Tibial nerve (tissue), 4 donors: ENCODE data around the gene ATP2C1. TPM values are rescaled to one million over a fixed set of nuclear protein-coding genes. Genes with fewer than 3 reads are reported as not detected.

Source experiments
- DNase-seq, 2 donors: peaks; one replicate each; pipeline ENCODE4 v3.0.0-alpha.2; 2019; ENCODE audit warnings: low spot score in 2 of 2
- H3K27ac ChIP-seq, 4 donors: fragments of 200-600 bp; sonication (generic) in 3 of 4; one replicate each; pipeline ENCODE4 v1.5.1; 2017 to 2019; ENCODE audit warnings: mild to moderate bottlenecking in 1 of 4
- H3K27me3 ChIP-seq, 2 donors: fragments of 200-600 bp; sonication (generic) in 1 of 2; one replicate each; pipeline versions ENCODE4 v1.5.1 to v1.6.0; 2017 to 2019
- H3K36me3 ChIP-seq, 3 donors: fragments of 200-600 bp; sonication (generic); one replicate each; pipeline ENCODE4 v1.5.1; 2018 to 2019
- H3K4me1 ChIP-seq, 4 donors: fragments of 200-600 bp; sonication (generic) in 3 of 4; one replicate each; pipeline ENCODE4 v1.5.1; 2017 to 2019
- H3K4me3 ChIP-seq, 4 donors: fragments of 200-600 bp; sonication (generic) in 3 of 4; one replicate each; pipeline ENCODE4 v1.5.1; 2017 to 2019; ENCODE audit warnings: mild to moderate bottlenecking in 1 of 4, moderate library complexity in 1 of 4
- H3K9me3 ChIP-seq, 4 donors: fragments of 200-600 bp; sonication (generic) in 3 of 4; one replicate each; pipeline ENCODE4 v1.5.1; 2017 to 2019
- CTCF ChIP-seq, 5 experiments: fragments of 200-600 bp in 3 of 5; fragments of 450-650 bp in 2 of 5; sonication (generic) in 3 of 5; IDR thresholded peaks; one replicate each; pipeline ENCODE4 v1.5.1; 2016 to 2019; ENCODE audit warnings: antibody characterized with exemption in 5 of 5, mild to moderate bottlenecking in 3 of 5, moderate library complexity in 2 of 5
- EP300 ChIP-seq, 2 donors: sonication (generic); formaldehyde crosslinking; IDR thresholded peaks; one replicate each; pipeline ENCODE4 v1.6.1; 2017; ENCODE audit warnings: antibody characterized with exemption in 2 of 2, mild to moderate bottlenecking in 1 of 2
- POLR2A ChIP-seq, 2 donors: fragments of 450-650 bp; IDR thresholded peaks; one replicate each; pipeline ENCODE4 v1.6.1; 2017; ENCODE audit warnings: antibody characterized with exemption in 2 of 2, mild to moderate bottlenecking in 2 of 2, moderate library complexity in 2 of 2
- WGBS, 2 donors: methylation state at CpG; one replicate each; pipeline ENCODE4 v1.1.5; 2018; 5-methylcytosine and 5-hydroxymethylcytosine counted together
- total RNA-seq, 4 donors: library from RNA; depleted of rRNA; stranded (reverse); fragments of >200 nt; gene quantifications; one replicate each; pipeline ENCODE4 v1.1.0, GENCODE V29; 2016

Gene ATP2C1
- total RNA-seq, 4 donors from 2014 or later, result 46.2 to 80.4 (median 59.8) TPM

- no peak for TF ChIP-seq POLR2A (IDR thresholded peaks at IDR 0.05)
- no peak for TF ChIP-seq CTCF (IDR thresholded peaks at IDR 0.05)
- TF ChIP-seq EP300 (IDR thresholded peaks at IDR 0.05), result no peak
Observed at GRCh38 chr3:130878464-130878863, 15.4 kb upstream of the ATP2C1 start.

GRCh38 chr3:130889416-130889946, 4.4 kb upstream of the ATP2C1 start:
- Histone ChIP-seq H3K36me3 (no peaks in the 10 kb centered on the region), H3K4me3 (no peak overlapping the region), H3K9me3 (no peaks in the 10 kb centered on the region), H3K27ac (no peak overlapping the region), H3K4me1 (peaks cover 0 to 6% (median 0%) of the 10 kb centered on the region in 4 donors), H3K27me3 (no peaks in the 10 kb centered on the region)
- TF ChIP-seq CTCF (IDR thresholded peaks at IDR 0.05) (no peak), POLR2A (IDR thresholded peaks at IDR 0.05) (no peak), EP300 (IDR thresholded peaks at IDR 0.05) (no peak)
- no peak for DNase-seq
- WGBS, 2 donors, result 16 to 41% methylated on average over 1 of the region's 1 CpG

More at GRCh38 chr3:130878464-130878863, 15.4 kb upstream of the ATP2C1 start:
- H3K4me3 ChIP-seq, result no peak overlapping the region
- H3K36me3 ChIP-seq, result no peaks in the 10 kb centered on the region
- H3K27ac ChIP-seq, result no peak overlapping the region
- no peaks in the 10 kb centered on the region for H3K4me1 ChIP-seq
- no peaks in the 10 kb centered on the region for H3K27me3 ChIP-seq
- H3K9me3 ChIP-seq, result peaks cover 0 to 40% (median 6%) of the 10 kb centered on the region in 4 donors
- no peak for DNase-seq

- Histone ChIP-seq H3K27ac (peak overlapping the region; percentile 97 to 98 (median 98)), H3K4me1 (peaks cover 0 to 35% (median 13%) of the 10 kb centered on the region in 4 donors), H3K36me3 (no peaks in the 10 kb centered on the region), H3K27me3 (no peaks in the 10 kb centered on the region), H3K4me3 (peak overlapping the region; percentile 76 to 93 (median 86)), H3K9me3 (no peaks in the 10 kb centered on the region)
- DNase-seq, result peak; percentile 47 to 86
- no peak for TF ChIP-seq EP300 (IDR thresholded peaks at IDR 0.05)
- peak; percentile 79 to 91 (median 87) for TF ChIP-seq CTCF (IDR thresholded peaks at IDR 0.05)
- 3% methylated on average over 14 of the region's 14 CpGs for WGBS, 2 donors
Observed at GRCh38 chr3:130892759-130893375, 1.0 kb upstream of the ATP2C1 start.

GRCh38 chr3:130894130-130894985, 474 bp downstream of the ATP2C1 start:
- 0% methylated on average over 33 to 41 of the region's 52 CpGs for WGBS, 2 donors
- peak in 1 of 2 donors; percentile 14 for DNase-seq
- peak overlapping the region; percentile 97 to 98 (median 98) for H3K27ac ChIP-seq

More at GRCh38 chr3:130894130-130894985, 474 bp downstream of the ATP2C1 start:
- Histone ChIP-seq H3K4me3 (peak overlapping the region; percentile 76 to 93 (median 86)), H3K36me3 (no peaks in the 10 kb centered on the region), H3K27me3 (no peaks in the 10 kb centered on the region), H3K4me1 (peaks cover 0 to 35% (median 13%) of the 10 kb centered on the region in 4 donors), H3K9me3 (no peaks in the 10 kb centered on the region)
- TF ChIP-seq CTCF (IDR thresholded peaks at IDR 0.05) (no peak), EP300 (IDR thresholded peaks at IDR 0.05) (no peak), POLR2A (IDR thresholded peaks at IDR 0.05) (no peak)
